Retinal pigment epithelial cell (primary cell): ENCODE data around the gene DNASE1.

ENCODE experiments used
- DNase-seq: peaks from one replicate; pipeline ENCODE4 v3.0.0-alpha.2; 2010; ENCODE audit warnings: low read depth
- H3K4me3 ChIP-seq: 2 replicates; pipeline ENCODE4 v1.5.1; 2011; ENCODE audit warnings: mild to moderate bottlenecking, low read length, control low read depth, moderate library complexity
- TF ChIP-seq, protein P1 (sequence below): conservative IDR thresholded peaks from 2 replicates; pipeline ENCODE4 v1.5.1; 2011; ENCODE audit warnings: low read depth, low read length, control low read depth, inconsistent platforms

Gene DNASE1

DNA sequence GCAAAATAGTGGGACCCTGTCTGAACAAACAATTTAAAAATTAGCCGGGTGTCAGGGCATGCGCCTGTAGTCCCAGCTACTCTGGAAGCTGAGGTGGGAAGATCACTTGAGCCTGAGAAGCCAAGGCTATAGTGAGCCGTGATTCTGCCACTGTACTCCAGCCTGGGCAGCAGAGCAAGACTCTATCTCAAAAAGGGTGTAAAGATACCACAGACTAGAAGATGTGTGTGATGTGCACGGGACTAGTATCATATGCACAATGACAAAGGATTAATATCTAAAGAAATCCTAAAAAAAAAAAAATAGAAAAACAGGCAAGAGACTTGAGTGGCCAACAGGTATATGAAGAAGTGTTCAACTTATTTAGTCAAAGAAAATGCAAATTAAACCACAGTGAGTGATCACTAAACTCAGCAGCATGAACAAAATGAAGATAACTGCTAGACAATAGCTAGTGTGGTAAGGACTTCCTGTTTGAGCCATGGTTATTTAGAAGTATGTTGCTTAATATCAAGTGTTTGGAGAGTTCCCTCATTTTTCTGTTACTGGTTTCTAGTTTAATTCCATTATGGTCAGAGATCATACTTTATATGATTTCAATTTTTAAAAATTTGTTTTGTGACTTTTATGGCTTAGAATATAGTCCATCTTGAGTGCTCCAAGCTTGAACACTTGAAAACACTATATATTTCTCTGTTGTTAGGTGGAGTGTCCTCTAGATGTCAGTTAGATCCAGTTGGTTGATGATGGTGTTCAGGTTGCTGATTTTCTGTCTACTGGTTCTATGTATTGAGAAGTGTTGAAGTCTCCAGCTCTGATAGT, 28.4 kb upstream of the DNASE1 start:
- DNase-seq = no peak
- no peak overlapping the region for H3K4me3 ChIP-seq
- TF ChIP-seq, protein P1, sequence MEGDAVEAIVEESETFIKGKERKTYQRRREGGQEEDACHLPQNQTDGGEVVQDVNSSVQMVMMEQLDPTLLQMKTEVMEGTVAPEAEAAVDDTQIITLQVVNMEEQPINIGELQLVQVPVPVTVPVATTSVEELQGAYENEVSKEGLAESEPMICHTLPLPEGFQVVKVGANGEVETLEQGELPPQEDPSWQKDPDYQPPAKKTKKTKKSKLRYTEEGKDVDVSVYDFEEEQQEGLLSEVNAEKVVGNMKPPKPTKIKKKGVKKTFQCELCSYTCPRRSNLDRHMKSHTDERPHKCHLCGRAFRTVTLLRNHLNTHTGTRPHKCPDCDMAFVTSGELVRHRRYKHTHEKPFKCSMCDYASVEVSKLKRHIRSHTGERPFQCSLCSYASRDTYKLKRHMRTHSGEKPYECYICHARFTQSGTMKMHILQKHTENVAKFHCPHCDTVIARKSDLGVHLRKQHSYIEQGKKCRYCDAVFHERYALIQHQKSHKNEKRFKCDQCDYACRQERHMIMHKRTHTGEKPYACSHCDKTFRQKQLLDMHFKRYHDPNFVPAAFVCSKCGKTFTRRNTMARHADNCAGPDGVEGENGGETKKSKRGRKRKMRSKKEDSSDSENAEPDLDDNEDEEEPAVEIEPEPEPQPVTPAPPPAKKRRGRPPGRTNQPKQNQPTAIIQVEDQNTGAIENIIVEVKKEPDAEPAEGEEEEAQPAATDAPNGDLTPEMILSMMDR = no peak

GRCh38 chr16:3637371-3637923, 17.0 kb upstream of the DNASE1 start:
- DNase-seq = no peak
- no peak overlapping the region for H3K4me3 ChIP-seq
- TF ChIP-seq, protein P1 = no peak

DNA sequence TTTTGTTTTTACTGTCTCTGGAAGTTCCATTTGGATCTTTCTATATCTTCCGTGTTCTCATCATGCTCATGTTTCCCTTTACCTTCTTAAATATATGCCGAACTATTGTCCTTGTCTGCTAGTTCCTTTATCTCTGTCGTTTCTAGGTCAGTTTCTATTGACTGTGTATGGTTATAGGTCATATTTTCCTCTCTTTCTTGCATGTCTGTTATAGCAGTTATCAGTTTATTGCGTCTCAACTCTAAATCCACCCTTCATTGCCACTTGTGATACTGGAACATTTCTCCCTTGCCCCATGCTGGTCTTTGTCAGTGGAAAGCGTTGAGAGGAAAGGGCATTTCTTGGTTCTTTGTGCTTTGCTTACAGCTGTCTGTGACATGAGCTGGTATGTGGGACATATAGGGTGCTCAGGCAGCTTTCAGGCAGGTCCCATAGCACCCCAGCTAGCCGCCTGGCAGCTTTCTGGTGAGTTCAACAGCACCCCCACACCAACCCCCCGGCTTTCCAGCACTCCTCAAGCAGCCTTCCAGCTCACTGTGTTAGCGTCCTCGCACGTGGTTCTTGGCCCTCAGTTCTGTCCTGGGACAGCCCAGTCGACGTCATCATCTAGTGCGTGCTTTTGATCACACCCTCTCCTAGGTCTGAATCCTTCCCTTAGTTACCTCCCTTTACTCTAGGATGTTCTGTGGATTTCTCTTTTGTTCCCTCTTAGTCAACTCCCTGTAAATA, 15.4 kb upstream of the DNASE1 start:
- TF ChIP-seq, protein P1 = no peak
- no peak overlapping the region for H3K4me3 ChIP-seq
- no peak for DNase-seq

GRCh38 chr16:3640207-3640606, 14.3 kb upstream of the DNASE1 start:
- H3K4me3 ChIP-seq = no peak overlapping the region
- no peak for DNase-seq
- TF ChIP-seq, protein P1 = no peak

GRCh38 chr16:3640632-3641501, 13.6 kb upstream of the DNASE1 start:
- no peak overlapping the region for H3K4me3 ChIP-seq
- TF ChIP-seq, protein P1 = no peak
- DNase-seq = no peak

GRCh38 chr16:3641801-3642396, 12.6 kb upstream of the DNASE1 start:
- TF ChIP-seq, protein P1 = no peak
- H3K4me3 ChIP-seq = no peak overlapping the region
- no peak for DNase-seq
